Measurements from ENCODE around the gene PAPSS2.
"Not testable (repeated sequence)": the region's sequence is repeated elsewhere in the genome, so short reads cannot be mapped to it uniquely, and the experiment has no call there.

The PAPSS2 gene

DNA sequence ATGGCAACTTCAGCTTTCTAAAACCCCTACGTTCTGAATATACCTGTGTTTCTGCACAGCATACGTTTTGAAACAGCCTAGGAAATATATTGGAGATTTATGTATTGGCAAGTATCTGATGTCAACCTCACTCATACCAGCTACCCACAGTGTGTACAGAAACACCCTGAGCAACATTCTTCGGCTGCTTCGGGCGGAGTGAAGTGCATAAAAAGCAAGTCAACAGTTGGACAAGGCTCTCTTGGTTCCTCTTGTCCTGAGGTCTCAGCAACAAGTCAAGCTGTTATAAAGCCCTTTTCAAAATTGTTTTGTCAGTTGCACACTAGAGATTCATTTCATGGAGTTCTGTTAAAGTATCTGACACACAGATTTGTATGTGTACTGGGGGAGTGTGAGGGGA is 40.0 kb upstream of the PAPSS2 start:
- no peak overlapping the region for H3K4me3 ChIP-seq
- H3K27ac ChIP-seq, result no peak overlapping the region
- no peak for TF ChIP-seq CTCF (IDR thresholded peaks at IDR 0.05)
- no peak for DNase-seq (ENCODE audit: low spot score)

DNA sequence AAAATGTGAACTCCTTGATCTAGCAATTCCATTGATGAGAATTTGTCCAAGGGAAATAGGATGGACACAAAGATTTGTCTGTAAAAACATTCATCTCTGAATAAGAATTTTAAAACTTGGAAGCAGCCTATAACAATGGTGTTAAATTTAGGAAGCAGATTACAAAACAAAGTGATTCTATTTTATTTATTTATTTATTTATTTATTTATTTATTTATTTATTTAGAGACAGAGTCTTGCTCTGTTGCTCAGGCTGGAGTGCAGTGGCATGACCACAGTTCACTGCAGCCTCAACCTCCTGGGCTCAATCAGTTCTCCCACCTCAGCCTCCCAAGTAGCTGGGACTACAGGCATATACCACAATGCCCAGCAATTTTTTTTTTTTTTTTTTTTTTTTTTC is 38.2 kb upstream of the PAPSS2 start:
- H3K27ac ChIP-seq; H3K4me3 ChIP-seq; DNase-seq (ENCODE audit: low spot score): not testable (repeated sequence)

DNA sequence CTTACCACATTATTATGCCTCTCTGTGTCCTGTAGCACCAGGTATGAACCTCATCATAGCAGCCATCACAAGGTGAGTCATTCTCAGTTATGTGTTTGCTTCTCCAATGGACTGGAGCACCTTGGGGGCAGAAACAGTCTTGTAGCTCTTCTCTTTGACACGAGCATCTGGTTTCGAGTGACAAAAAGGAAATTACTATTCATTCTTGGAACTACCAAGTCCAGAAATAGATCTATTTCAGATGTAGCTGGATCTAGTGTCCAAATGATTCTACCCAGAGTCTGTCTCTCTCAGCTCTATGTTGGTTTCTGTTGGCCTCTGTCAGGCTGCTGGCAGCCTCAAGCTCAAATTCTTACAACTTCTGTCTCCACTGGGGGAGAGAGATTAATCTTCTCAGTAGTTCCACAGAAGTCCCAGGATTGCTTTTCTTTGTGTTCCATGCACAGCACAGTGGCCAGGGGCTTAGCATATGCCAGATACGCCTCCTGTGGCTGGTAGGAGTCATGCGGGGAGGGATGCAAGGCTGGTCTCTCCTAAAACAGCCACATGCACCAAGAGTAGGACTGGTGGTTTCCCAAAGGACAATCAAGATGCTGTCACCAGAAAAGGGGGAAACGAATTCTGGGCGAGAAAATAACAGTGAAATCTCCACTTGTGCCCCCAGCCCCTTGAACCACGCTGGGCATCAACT is 37.2 kb upstream of the PAPSS2 start:
- DNase-seq (ENCODE audit: low spot score), result no peak
- no peak overlapping the region for H3K27ac ChIP-seq
- no peak for TF ChIP-seq CTCF (IDR thresholded peaks at IDR 0.05)
- H3K4me3 ChIP-seq, result no peak overlapping the region

DNA sequence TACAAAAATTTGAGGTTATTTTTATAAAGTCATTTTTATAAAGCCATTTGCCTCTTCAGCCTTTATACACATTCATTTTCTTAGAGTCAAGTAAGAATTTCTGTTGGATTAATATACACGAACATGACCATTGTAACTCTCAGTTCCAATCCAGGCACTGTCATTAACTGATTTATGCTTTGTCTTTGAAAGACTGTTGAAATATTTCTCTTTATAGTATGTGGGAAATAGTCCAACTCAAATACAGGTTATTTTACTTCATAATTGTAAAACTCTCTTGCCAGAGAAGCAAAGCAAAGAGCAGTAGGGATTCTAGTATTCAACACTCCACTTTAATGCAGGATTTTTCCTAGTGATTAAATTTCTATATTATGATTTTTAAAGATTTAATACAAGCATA is 36.5 kb upstream of the PAPSS2 start:
- TF ChIP-seq CTCF (IDR thresholded peaks at IDR 0.05), result no peak
- Histone ChIP-seq H3K4me3 (no peak overlapping the region), H3K27ac (no peak overlapping the region)
- DNase-seq (ENCODE audit: low spot score), result no peak

- TF ChIP-seq CTCF (IDR thresholded peaks at IDR 0.05), result no peak
- H3K27ac ChIP-seq, result no peak overlapping the region
- DNase-seq (ENCODE audit: low spot score), result no peak
- H3K4me3 ChIP-seq, result no peak overlapping the region
Measured at GRCh38 chr10:87625661-87626060, 34.0 kb upstream of the PAPSS2 start.

GRCh38 chr10:87626422-87626892 is 33.2 kb upstream of the PAPSS2 start:
- TF ChIP-seq CTCF (IDR thresholded peaks at IDR 0.05), result no peak
- H3K4me3 ChIP-seq, result no peak overlapping the region
- H3K27ac ChIP-seq, result no peak overlapping the region
- DNase-seq (ENCODE audit: low spot score), result no peak

DNA sequence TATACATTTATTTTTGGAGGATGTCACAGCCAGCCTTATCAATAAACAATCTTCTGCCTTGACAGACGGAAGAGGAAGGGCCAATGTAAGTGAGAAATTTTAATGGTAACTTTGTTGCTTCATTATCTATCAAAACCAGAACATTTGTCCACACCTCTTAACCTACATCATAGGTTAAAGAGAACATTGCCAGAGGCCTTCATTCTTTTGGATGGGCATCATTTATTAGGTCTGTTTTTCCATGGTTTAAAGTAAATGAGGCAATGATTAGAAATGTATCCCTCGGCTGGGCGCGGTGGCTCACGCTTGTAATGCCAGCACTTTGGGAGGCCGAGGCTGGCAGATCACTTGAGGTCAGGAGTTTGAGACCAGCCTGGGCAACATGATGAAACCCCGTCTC is 29.5 kb upstream of the PAPSS2 start:
- TF ChIP-seq CTCF (IDR thresholded peaks at IDR 0.05), result no peak
- no peak overlapping the region for H3K4me3 ChIP-seq
- no peak overlapping the region for H3K27ac ChIP-seq
- no peak for DNase-seq (ENCODE audit: low spot score)
